SH-SY5Y (cell line): ENCODE results near the gene AEBP2.

Source experiments
- GATA2 ChIP-seq: IDR thresholded peaks from 2 replicates; pipeline ENCODE4 v1.6.1; 2011; ENCODE audit warnings: mild to moderate bottlenecking, low read depth, low read length
- GATA3 ChIP-seq: IDR thresholded peaks from 2 replicates; pipeline ENCODE4 v1.6.1; 2011; ENCODE audit warnings: low read depth, mild to moderate bottlenecking, low read length, moderate library complexity

DNA sequence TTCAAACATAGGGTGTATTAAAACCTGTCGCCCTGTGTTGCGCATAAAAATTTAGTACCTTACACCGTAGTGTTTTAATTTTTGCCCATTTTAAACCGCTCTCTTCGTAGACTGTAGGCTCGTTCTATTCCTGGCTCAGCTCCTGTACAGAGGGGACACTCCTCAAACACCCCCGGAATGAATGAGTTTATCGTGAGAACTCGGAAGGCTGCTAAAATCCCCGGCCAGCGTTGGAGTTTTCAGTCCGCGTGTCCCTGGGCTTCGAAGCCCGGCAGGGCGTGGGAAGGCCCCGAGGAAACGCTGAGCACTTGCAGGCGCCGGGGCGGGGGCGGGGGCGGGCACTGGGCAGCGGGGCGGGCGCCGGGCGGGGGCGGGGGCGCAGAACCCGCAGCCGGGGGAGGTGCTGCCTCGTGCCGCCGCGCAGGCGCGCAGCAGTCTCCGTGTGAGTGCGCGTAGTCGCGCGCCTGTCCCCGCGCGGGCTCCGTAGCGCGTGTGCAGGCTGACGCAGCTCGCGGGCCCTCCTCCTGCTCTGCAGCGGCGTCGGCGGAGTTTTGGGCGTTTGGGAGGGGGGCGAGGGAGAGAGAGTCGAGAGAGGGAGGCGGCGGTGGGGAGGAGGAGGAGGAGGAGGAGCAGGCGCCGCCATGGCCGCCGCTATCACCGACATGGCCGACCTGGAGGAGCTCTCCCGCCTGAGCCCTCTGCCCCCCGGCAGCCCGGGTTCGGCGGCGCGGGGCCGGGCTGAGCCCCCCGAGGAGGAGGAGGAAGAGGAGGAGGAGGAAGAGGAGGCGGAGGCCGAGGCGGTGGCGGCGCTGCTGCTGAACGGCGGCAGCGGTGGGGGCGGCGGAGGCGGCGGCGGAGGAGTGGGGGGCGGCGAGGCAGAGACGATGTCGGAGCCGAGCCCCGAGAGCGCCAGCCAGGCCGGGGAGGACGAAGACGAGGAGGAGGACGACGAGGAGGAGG is at the start of gene AEBP2:
- TF ChIP-seq GATA2 = no peak
- no peak for TF ChIP-seq GATA3
